Mesenchymal stem cell (in vitro differentiated cells and primary cell): ENCODE data around the gene PACC1.

Source experiments
- DNase-seq: peaks from one replicate; pipeline ENCODE4 v3.0.0-alpha.2; 2013
- H2AFZ ChIP-seq: one replicate; pipeline ENCODE4 v1.6.1; 2013; ENCODE audit warnings: low read depth, mild to moderate bottlenecking, control low read depth, inconsistent platforms, low read length, moderate library complexity
- H2AK5ac ChIP-seq: 2 replicates; pipeline ENCODE4 v1.6.1; 2013; ENCODE audit warnings: low read length, moderate library complexity, mild to moderate bottlenecking, inconsistent platforms; ENCODE audit not compliant: severe bottlenecking
- H2BK120ac ChIP-seq: one replicate; pipeline ENCODE4 v1.6.1; 2013; ENCODE audit warnings: low read depth, mild to moderate bottlenecking, inconsistent platforms, low read length, moderate library complexity
- H2BK12ac ChIP-seq, 2 experiments: one replicate each; pipeline ENCODE4 v1.6.1; 2013; ENCODE audit warnings: inconsistent platforms in 2 of 2, low read length in 2 of 2, mild to moderate bottlenecking in 2 of 2, moderate library complexity in 2 of 2, control low read depth in 1 of 2
- H2BK15ac ChIP-seq: one replicate; pipeline ENCODE4 v1.6.1; 2013; ENCODE audit warnings: mild to moderate bottlenecking, low read depth, inconsistent platforms; ENCODE audit not compliant: poor library complexity, severe bottlenecking
- H2BK5ac ChIP-seq: 2 replicates; pipeline ENCODE4 v1.6.1; 2013; ENCODE audit warnings: low read depth, mild to moderate bottlenecking, low read length, control low read depth, inconsistent platforms; ENCODE audit not compliant: poor library complexity, severe bottlenecking
- H3K14ac ChIP-seq, 2 experiments: one replicate each; pipeline ENCODE4 v1.6.1; 2013; ENCODE audit warnings: inconsistent platforms in 2 of 2, low read length in 2 of 2, control low read depth in 1 of 2, mild to moderate bottlenecking in 1 of 2, moderate library complexity in 1 of 2
- H3K18ac ChIP-seq, 2 experiments: one replicate each; pipeline ENCODE4 v1.6.1; 2013; ENCODE audit warnings: inconsistent platforms in 2 of 2, low read length in 2 of 2, control low read depth in 1 of 2, low read depth in 1 of 2, mild to moderate bottlenecking in 1 of 2
- H3K23ac ChIP-seq, 2 experiments: one replicate each; pipeline ENCODE4 v1.6.1; 2013; ENCODE audit warnings: inconsistent platforms in 2 of 2, low read length in 2 of 2, mild to moderate bottlenecking in 2 of 2, moderate library complexity in 2 of 2, control low read depth in 1 of 2
- H3K27ac ChIP-seq: 2 replicates; pipeline ENCODE4 v1.5.1; 2013; ENCODE audit warnings: mild to moderate bottlenecking, moderate library complexity, low read length, control low read depth, inconsistent platforms; ENCODE audit not compliant: poor library complexity, severe bottlenecking
- H3K27me3 ChIP-seq, 2 experiments: 2 replicates each; pipeline versions ENCODE4 v1.6.1 to v1.7.0; 2013; ENCODE audit warnings: low read length in 2 of 2, mild to moderate bottlenecking in 2 of 2, moderate library complexity in 2 of 2, control low read depth in 1 of 2, inconsistent platforms in 1 of 2; ENCODE audit not compliant: control insufficient read depth in 1 of 2, insufficient read depth in 1 of 2
- H3K36me3 ChIP-seq, 2 experiments: 2 replicates each; pipeline versions ENCODE4 v1.6.1 to v1.7.0; 2013; ENCODE audit warnings: low read length in 2 of 2, control low read depth in 1 of 2, inconsistent platforms in 1 of 2, low read depth in 1 of 2, mild to moderate bottlenecking in 1 of 2; ENCODE audit not compliant: insufficient read depth in 2 of 2, control insufficient read depth in 1 of 2
- H3K4ac ChIP-seq, 2 experiments: one replicate each; pipeline ENCODE4 v1.6.1; 2013; ENCODE audit warnings: inconsistent platforms in 2 of 2, low read length in 2 of 2, mild to moderate bottlenecking in 2 of 2, moderate library complexity in 2 of 2, control low read depth in 1 of 2, low read depth in 1 of 2
- H3K4me1 ChIP-seq: 2 replicates; pipeline ENCODE4 v1.6.1; 2013; ENCODE audit warnings: low read depth, low read length, control low read depth; ENCODE audit not compliant: control insufficient read depth, insufficient read depth
- H3K4me2 ChIP-seq: 2 replicates; pipeline ENCODE4 v1.6.1; 2013; ENCODE audit warnings: low read length, mild to moderate bottlenecking, inconsistent platforms; ENCODE audit not compliant: poor library complexity, severe bottlenecking
- H3K4me3 ChIP-seq, 2 experiments: 2 replicates each; pipeline versions ENCODE4 v1.5.1 to v1.7.0; 2013; ENCODE audit warnings: low read length in 2 of 2, mild to moderate bottlenecking in 2 of 2, control low read depth in 1 of 2, low read depth in 1 of 2; ENCODE audit not compliant: insufficient read depth in 1 of 2
- H3K79me1 ChIP-seq: replicated peaks from 2 replicates; pipeline ENCODE4 v1.6.1; 2013; ENCODE audit warnings: mild to moderate bottlenecking, control low read depth, low read length, inconsistent platforms; ENCODE audit not compliant: poor library complexity, severe bottlenecking
- H3K9ac ChIP-seq: 2 replicates; pipeline ENCODE4 v1.7.0; 2013; ENCODE audit warnings: mild to moderate bottlenecking, low read length, moderate library complexity
- H3K9me3 ChIP-seq: 2 replicates; pipeline ENCODE4 v1.7.0; 2013; ENCODE audit warnings: mild to moderate bottlenecking, low read length; ENCODE audit not compliant: control insufficient read depth
- H4K8ac ChIP-seq: one replicate; pipeline ENCODE4 v1.6.1; 2013; ENCODE audit warnings: inconsistent platforms, mild to moderate bottlenecking, low read length, moderate library complexity
- H4K91ac ChIP-seq: one replicate; pipeline ENCODE4 v1.6.1; 2013; ENCODE audit warnings: mild to moderate bottlenecking, low read length, inconsistent platforms
- WGBS: methylation state at CpG from one replicate; pipeline ENCODE4 v1.1.7; 2013; ENCODE audit warnings: mixed read lengths; 5-methylcytosine and 5-hydroxymethylcytosine counted together

PACC1 gene

GRCh38 chr1:212415107-212415841 lies 588 bp upstream of the PACC1 start:
- Histone ChIP-seq H3K4me2 (peak overlapping the region; percentile 39), H3K79me1 (peaks cover 24% of the 10 kb centered on the region), H2BK12ac (peak overlapping the region in 1 of 2 experiments; percentile 7), H4K8ac (peak overlapping the region; percentile 33), H3K4me1 (peaks cover 7% of the 10 kb centered on the region), H4K91ac (peak overlapping the region; percentile 15), H3K9me3 (no peaks in the 10 kb centered on the region), H3K4me3 (peak overlapping the region in 1 of 2 experiments; percentile 93), H2BK120ac (no peak overlapping the region), H3K14ac (peak overlapping the region in 1 of 2 experiments; percentile 53), H2BK5ac (no peak overlapping the region), H3K23ac (no peak overlapping the region), H2AFZ (peak overlapping the region; percentile 72), H2AK5ac (no peak overlapping the region), H3K36me3 (peaks cover 2 to 11% of the 10 kb centered on the region in 2 experiments), H2BK15ac (no peak overlapping the region), H3K4ac (peak overlapping the region in 1 of 2 experiments; percentile 66), H3K9ac (peak overlapping the region; percentile 77), H3K27ac (no peak overlapping the region), H3K18ac (peak overlapping the region; percentile 37 to 58), H3K27me3 (no peaks in the 10 kb centered on the region)
- DNase-seq, result no peak
- 92% methylated on average over 9 of the region's 13 CpGs for WGBS

DNA sequence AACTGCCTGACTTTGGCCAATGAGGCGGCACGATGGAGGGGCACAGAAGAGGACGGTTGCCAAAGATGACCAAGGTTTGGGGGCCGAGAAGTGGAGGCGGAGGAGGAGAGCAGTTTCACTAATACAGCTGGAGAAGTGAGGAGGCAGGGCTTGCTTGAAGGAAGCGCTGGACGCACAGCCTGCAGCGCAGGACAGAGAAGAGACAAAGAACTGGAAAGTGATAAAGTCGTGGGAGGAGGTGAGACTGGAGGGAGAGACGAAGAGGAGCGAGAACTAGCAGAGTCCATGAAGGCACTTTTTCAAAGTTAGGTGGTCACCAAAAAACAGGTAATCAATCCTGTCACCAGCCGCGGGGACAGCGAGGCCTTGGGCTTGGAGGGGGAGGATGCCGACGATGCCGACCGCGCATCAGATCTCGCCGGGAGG lies 771 bp downstream of the PACC1 start:
- Histone ChIP-seq H3K27ac (no peak overlapping the region), H2BK120ac (no peak overlapping the region), H3K14ac (no peak overlapping the region), H3K9me3 (no peaks in the 10 kb centered on the region), H2AFZ (peak overlapping the region; percentile 93), H2BK5ac (no peak overlapping the region), H3K4me1 (peaks cover 7% of the 10 kb centered on the region), H3K79me1 (peaks cover 25% of the 10 kb centered on the region), H3K4ac (no peak overlapping the region), H2BK15ac (no peak overlapping the region), H3K36me3 (peaks cover 9 to 25% of the 10 kb centered on the region in 2 experiments), H3K27me3 (no peaks in the 10 kb centered on the region), H2AK5ac (no peak overlapping the region), H4K91ac (no peak overlapping the region), H3K18ac (no peak overlapping the region), H3K4me3 (peak overlapping the region; percentile 93 to 96), H3K4me2 (peak overlapping the region; percentile 74), H2BK12ac (no peak overlapping the region), H4K8ac (no peak overlapping the region), H3K9ac (peak overlapping the region; percentile 77), H3K23ac (no peak overlapping the region)
- 17% methylated on average over 21 of the region's 21 CpGs for WGBS
- DNase-seq, result peak; percentile 23

- WGBS, result 95% methylated on average over 2 of the region's 3 CpGs
- no peak overlapping the region for H3K4me3 ChIP-seq
- H3K27me3 ChIP-seq, result no peaks in the 10 kb centered on the region
- H2AFZ ChIP-seq, result no peak overlapping the region
- H3K27ac ChIP-seq, result no peak overlapping the region
- peaks cover 25% of the 10 kb centered on the region for H3K79me1 ChIP-seq
- H3K18ac ChIP-seq, result no peak overlapping the region
- peaks cover 22 to 32% of the 10 kb centered on the region in 2 experiments for H3K36me3 ChIP-seq
- no peak overlapping the region for H4K8ac ChIP-seq
- no peak overlapping the region for H2AK5ac ChIP-seq
- H3K9ac ChIP-seq, result no peak overlapping the region
- peaks cover under 1% of the 10 kb centered on the region for H3K9me3 ChIP-seq
- no peak overlapping the region for H4K91ac ChIP-seq
- no peak overlapping the region for H2BK120ac ChIP-seq
- no peak for DNase-seq
- no peak overlapping the region for H2BK12ac ChIP-seq
- no peak overlapping the region for H3K4ac ChIP-seq
- peaks cover 7% of the 10 kb centered on the region for H3K4me1 ChIP-seq
- H3K23ac ChIP-seq, result no peak overlapping the region
- no peak overlapping the region for H3K14ac ChIP-seq
- no peak overlapping the region for H2BK5ac ChIP-seq
- H2BK15ac ChIP-seq, result no peak overlapping the region
- no peak overlapping the region for H3K4me2 ChIP-seq
These were observed 2.3 kb downstream of the PACC1 start for GRCh38 chr1:212412374-212412773.

DNA sequence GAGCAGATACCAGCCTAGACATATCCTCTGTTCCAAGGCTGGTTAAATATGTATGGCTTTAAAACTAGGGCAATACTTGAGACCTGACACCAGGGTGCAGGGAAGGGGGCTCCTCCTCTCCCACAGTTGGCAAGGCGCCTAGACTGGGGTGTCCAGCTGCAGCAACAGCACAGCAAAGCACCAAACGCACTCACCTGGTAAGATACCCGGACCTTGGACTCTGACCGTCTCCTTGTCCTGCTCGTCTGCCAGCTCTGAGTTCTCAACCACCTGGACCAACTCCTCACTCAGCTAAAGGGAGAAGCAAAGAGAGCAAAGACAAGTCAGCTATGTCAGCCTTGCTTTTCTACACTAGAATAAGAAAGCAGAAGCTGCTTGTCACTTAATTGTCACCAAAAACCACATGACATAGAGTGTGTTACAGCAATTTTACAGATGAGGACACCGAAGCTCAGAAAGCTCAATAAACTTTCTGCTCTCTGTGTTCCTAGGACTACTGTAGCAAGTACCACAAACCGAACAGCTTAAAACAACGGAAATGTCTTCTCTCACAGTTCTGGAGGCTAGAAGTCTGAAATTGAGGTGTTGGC lies 4.4 kb downstream of the PACC1 start:
- WGBS, result 97% methylated on average over 8 of the region's 8 CpGs
- no peak overlapping the region for H2AK5ac ChIP-seq
- no peak overlapping the region for H3K4me3 ChIP-seq
- H3K27ac ChIP-seq, result no peak overlapping the region
- no peak overlapping the region for H2BK15ac ChIP-seq
- no peak overlapping the region for H4K91ac ChIP-seq
- H3K36me3 ChIP-seq, result peaks cover 36 to 47% of the 10 kb centered on the region in 2 experiments
- no peak overlapping the region for H2BK12ac ChIP-seq
- no peak overlapping the region for H2BK5ac ChIP-seq
- H3K9ac ChIP-seq, result no peak overlapping the region
- no peak overlapping the region for H3K14ac ChIP-seq
- H3K27me3 ChIP-seq, result no peaks in the 10 kb centered on the region
- H3K4ac ChIP-seq, result no peak overlapping the region
- H3K18ac ChIP-seq, result no peak overlapping the region
- H2AFZ ChIP-seq, result no peak overlapping the region
- no peak overlapping the region for H4K8ac ChIP-seq
- H3K79me1 ChIP-seq, result peaks cover 25% of the 10 kb centered on the region
- H2BK120ac ChIP-seq, result no peak overlapping the region
- H3K4me2 ChIP-seq, result no peak overlapping the region
- H3K23ac ChIP-seq, result no peak overlapping the region
- peaks cover 7% of the 10 kb centered on the region for H3K4me1 ChIP-seq
- DNase-seq, result no peak
- peaks cover 6% of the 10 kb centered on the region for H3K9me3 ChIP-seq
